ENCODE data around the gene TMCC1.

The TMCC1 gene

GRCh38 chr3:129687586-129688125 lies 205.9 kb downstream of the TMCC1 start:
- no peak for DNase-seq (ENCODE audit: low read depth in 1 of 2, low spot score in 1 of 2)
- Histone ChIP-seq H3K4me3 (replicated peaks; ENCODE audit: insufficient read depth, low read length) (no peak overlapping the region), H3K27me3 (ENCODE audit: insufficient read depth, poor library complexity, severe bottlenecking) (no peaks in the 10 kb centered on the region), H3K27ac (replicated peaks) (no peak overlapping the region)
- TF ChIP-seq SPI1 (IDR thresholded peaks at IDR 0.05; ENCODE audit: borderline replicate concordance, low read depth) (no peak), GABPA (IDR thresholded peaks at IDR 0.05; ENCODE audit: low read depth) (no peak), POLR2AphosphoS5 (IDR thresholded peaks at IDR 0.05; ENCODE audit: low read depth) (no peak), REST (IDR thresholded peaks at IDR 0.05; ENCODE audit: insufficient replicate concordance, low read depth) (no peak), CTCF (IDR thresholded peaks at IDR 0.05; ENCODE audit: insufficient read depth, low read length) (no peak)

GRCh38 chr3:129686941-129687340 lies 206.6 kb downstream of the TMCC1 start:
- DNase-seq (ENCODE audit: low read depth in 1 of 2, low spot score in 1 of 2) = no peak
- H3K27ac ChIP-seq (replicated peaks) = no peak overlapping the region
- no peak overlapping the region for H3K4me3 ChIP-seq (replicated peaks; ENCODE audit: insufficient read depth, low read length)
- no peaks in the 10 kb centered on the region for H3K27me3 ChIP-seq (ENCODE audit: insufficient read depth, poor library complexity, severe bottlenecking)
- TF ChIP-seq POLR2AphosphoS5 (IDR thresholded peaks at IDR 0.05; ENCODE audit: low read depth) (no peak), GABPA (IDR thresholded peaks at IDR 0.05; ENCODE audit: low read depth) (no peak), SPI1 (IDR thresholded peaks at IDR 0.05; ENCODE audit: borderline replicate concordance, low read depth) (no peak), CTCF (IDR thresholded peaks at IDR 0.05; ENCODE audit: insufficient read depth, low read length) (no peak), REST (IDR thresholded peaks at IDR 0.05; ENCODE audit: insufficient replicate concordance, low read depth) (no peak)

GRCh38 chr3:129684270-129684669 lies 209.2 kb downstream of the TMCC1 start:
- DNase-seq (ENCODE audit: low read depth in 1 of 2, low spot score in 1 of 2) = no peak
- TF ChIP-seq POLR2AphosphoS5 (IDR thresholded peaks at IDR 0.05; ENCODE audit: low read depth) = no peak
- TF ChIP-seq SPI1 (IDR thresholded peaks at IDR 0.05; ENCODE audit: borderline replicate concordance, low read depth) = no peak
- TF ChIP-seq REST (IDR thresholded peaks at IDR 0.05; ENCODE audit: insufficient replicate concordance, low read depth) = no peak
- TF ChIP-seq CTCF (IDR thresholded peaks at IDR 0.05; ENCODE audit: insufficient read depth, low read length) = no peak
- no peak for TF ChIP-seq GABPA (IDR thresholded peaks at IDR 0.05; ENCODE audit: low read depth)
- no peak overlapping the region for H3K4me3 ChIP-seq (replicated peaks; ENCODE audit: insufficient read depth, low read length)
- H3K27ac ChIP-seq (replicated peaks) = no peak overlapping the region
- H3K27me3 ChIP-seq (ENCODE audit: insufficient read depth, poor library complexity, severe bottlenecking) = no peaks in the 10 kb centered on the region
